ENCODE data around the gene ADD3. TPM values are rescaled to one million over a fixed set of nuclear protein-coding genes. Genes with fewer than 3 reads are reported as not detected.

The ADD3 gene
- total and polyA plus RNA-seq, 8 donors, result 31.9 to 83.3 (median 47.2) TPM

DNA sequence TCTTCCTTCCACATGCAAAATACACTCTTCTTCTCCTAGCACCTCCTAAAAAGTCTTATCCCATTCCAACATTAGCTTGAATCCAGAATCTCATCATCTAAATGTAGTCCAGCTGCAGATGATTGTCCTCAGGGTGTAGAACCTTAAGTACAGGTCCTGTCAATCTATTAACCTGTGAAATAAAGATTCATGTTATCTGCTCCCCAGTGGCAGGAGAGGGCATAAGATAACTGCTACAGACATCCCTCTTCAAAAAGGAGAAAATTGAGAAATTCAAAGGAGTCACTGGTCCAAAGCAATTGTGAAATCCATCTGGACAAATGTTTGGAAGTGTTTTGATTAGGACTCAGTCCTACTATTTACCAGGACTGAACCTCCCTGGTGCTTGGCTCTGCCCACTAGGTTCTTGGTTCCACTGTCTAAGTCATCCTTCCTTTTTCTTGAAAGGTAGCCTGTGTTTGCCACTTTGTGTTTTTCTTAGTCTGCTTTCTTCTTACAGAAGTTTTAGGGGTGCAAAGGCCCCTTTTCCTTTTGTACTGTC is 96.2 kb downstream of the ADD3 start:
- no peak for ATAC-seq
- FAIRE-seq, result no peak
- intact Hi-C loops (cut with DNase I), result no loop called here

GRCh38 chr10:110105873-110106272 is 98.1 kb downstream of the ADD3 start:
- intact Hi-C loops (cut with DNase I), result no loop called here
- Histone ChIP-seq H3K4me3 (no peak overlapping the region), H3K36me3 (no peaks in the 10 kb centered on the region), H3K4me1 (peaks cover 4 to 14% (median 11%) of the 10 kb centered on the region in 3 donors), H3K27me3 (no peaks in the 10 kb centered on the region), H3K9me3 (no peaks in the 10 kb centered on the region), H3K27ac (no peak overlapping the region)
- TF ChIP-seq CTCF (IDR thresholded peaks at IDR 0.05), result no peak
- DNase-seq (no peak), ATAC-seq (no peak), FAIRE-seq (no peak)

More for the DNA sequence above, 96.2 kb downstream of the ADD3 start:
- Histone ChIP-seq H3K4me1 (peaks cover 4 to 10% (median 6%) of the 10 kb centered on the region in 3 donors), H3K27me3 (no peaks in the 10 kb centered on the region), H3K4me3 (no peak overlapping the region), H3K9me3 (no peaks in the 10 kb centered on the region), H3K27ac (no peak overlapping the region), H3K36me3 (no peaks in the 10 kb centered on the region)
- no peak for TF ChIP-seq CTCF (IDR thresholded peaks at IDR 0.05)
- no peak for DNase-seq

DNA sequence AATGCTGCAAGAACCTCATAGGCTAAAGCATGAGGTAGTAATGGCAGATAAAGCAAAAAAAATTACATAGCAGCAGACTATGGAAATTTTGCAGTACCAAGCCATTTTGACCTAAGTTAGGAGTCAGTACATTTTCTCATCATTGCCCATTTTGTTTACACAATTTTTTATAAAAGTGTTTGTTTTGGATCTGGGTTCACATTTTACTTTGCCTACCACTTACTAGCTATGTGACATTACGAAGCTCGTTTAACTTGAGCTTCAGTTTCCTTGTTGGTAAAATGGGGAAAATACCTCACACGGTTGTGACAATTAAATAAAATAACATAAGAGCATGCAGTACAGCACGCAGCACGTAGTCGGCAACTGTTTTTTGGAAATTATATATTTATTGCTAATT is 99.6 kb downstream of the ADD3 start:
- intact Hi-C loops (cut with DNase I), result no loop called here
- ATAC-seq (peak; percentile 43 to 84 (median 69)), DNase-seq (no peak), FAIRE-seq (no peak)
- peaks cover 0 to 1% (median 0%) of the 10 kb centered on the region in 3 donors for H3K36me3 ChIP-seq
- no peaks in the 10 kb centered on the region for H3K27me3 ChIP-seq
- no peaks in the 10 kb centered on the region for H3K9me3 ChIP-seq
- no peak for TF ChIP-seq CTCF (IDR thresholded peaks at IDR 0.05)
- H3K27ac ChIP-seq, result no peak overlapping the region
- 74 to 75% methylated on average over 6 of the region's 6 CpGs for WGBS, 2 donors
- peaks cover 4 to 14% (median 11%) of the 10 kb centered on the region in 3 donors for H3K4me1 ChIP-seq
- H3K4me3 ChIP-seq, result no peak overlapping the region

DNA sequence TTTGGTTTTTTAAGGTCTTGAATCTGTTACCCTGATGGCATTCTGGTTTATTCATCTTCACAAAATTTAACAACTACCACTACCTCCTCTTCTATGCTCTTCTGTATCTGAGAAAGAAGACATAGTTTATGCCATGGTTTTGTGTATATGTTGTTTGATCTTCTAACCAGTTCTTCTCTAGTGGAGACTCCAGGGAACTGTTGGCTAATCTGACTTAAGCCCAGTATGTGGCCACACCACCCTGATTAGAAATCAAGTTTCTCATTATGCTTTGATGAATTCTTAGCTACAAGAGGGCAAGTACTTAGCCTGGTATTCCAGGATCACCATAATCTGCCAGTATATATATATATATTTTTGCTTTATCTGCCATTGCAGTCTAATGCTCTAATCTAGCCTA is 100.1 kb downstream of the ADD3 start:
- intact Hi-C loops (cut with DNase I), result no loop called here
- FAIRE-seq, result no peak
- no peaks in the 10 kb centered on the region for H3K9me3 ChIP-seq
- H3K4me1 ChIP-seq, result peaks cover 4 to 14% (median 11%) of the 10 kb centered on the region in 3 donors
- peaks cover 0 to 6% (median 0%) of the 10 kb centered on the region in 3 donors for H3K36me3 ChIP-seq
- no peak for TF ChIP-seq CTCF (IDR thresholded peaks at IDR 0.05)
- no peak overlapping the region for H3K4me3 ChIP-seq
- DNase-seq, result no peak
- no peak overlapping the region for H3K27ac ChIP-seq
- ATAC-seq, result peak in 2 of 4 donors; percentile 32 to 36
- H3K27me3 ChIP-seq, result no peaks in the 10 kb centered on the region

- H3K4me3 ChIP-seq, result no peak overlapping the region
- FAIRE-seq, result no peak
- no peaks in the 10 kb centered on the region for H3K9me3 ChIP-seq
- no peak for TF ChIP-seq CTCF (IDR thresholded peaks at IDR 0.05)
- intact Hi-C loops (cut with DNase I), result no loop called here
- H3K36me3 ChIP-seq, result peaks cover 0 to 17% (median 0%) of the 10 kb centered on the region in 3 donors
- DNase-seq, result no peak
- H3K27ac ChIP-seq, result no peak overlapping the region
- no peaks in the 10 kb centered on the region for H3K27me3 ChIP-seq
- H3K4me1 ChIP-seq, result peaks cover 4 to 14% (median 11%) of the 10 kb centered on the region in 3 donors
- no peak for ATAC-seq
Measured at GRCh38 chr10:110109511-110109910, 101.7 kb downstream of the ADD3 start.

All from pancreas (tissue), 10 donors.